Astrocyte of the spinal cord (primary cell): ENCODE data around the gene DYNC1LI2.

ENCODE experiments used
- DNase-seq: peaks from one replicate; pipeline ENCODE4 v3.0.0; 2011; ENCODE audit warnings: low read depth, low spot score
- H3K4me3 ChIP-seq: 2 replicates; pipeline ENCODE4 v1.5.1; 2011; ENCODE audit warnings: low read depth, mild to moderate bottlenecking, low read length, moderate library complexity
- CTCF ChIP-seq: IDR thresholded peaks from 2 replicates; pipeline ENCODE4 v1.5.1; 2012; ENCODE audit warnings: low read depth, mild to moderate bottlenecking, low read length, inconsistent platforms
- in situ Hi-C: cut with HindIII; loops from 2 replicates; pipeline ENCODE4 v1.10.0; 2017; ENCODE audit warnings: low sequenced_read_pairs

Gene DYNC1LI2

GRCh38 chr16:66714062-66714461 lies 37.3 kb downstream of the DYNC1LI2 start:
- no peak for DNase-seq
- H3K4me3 ChIP-seq, result no peak overlapping the region
- in situ Hi-C loops, result no loop called here
- no peak for TF ChIP-seq CTCF

GRCh38 chr16:66713076-66713475 lies 38.3 kb downstream of the DYNC1LI2 start:
- H3K4me3 ChIP-seq, result no peak overlapping the region
- in situ Hi-C loops, result no loop called here
- no peak for DNase-seq

GRCh38 chr16:66712512-66712911 lies 38.9 kb downstream of the DYNC1LI2 start:
- no peak for DNase-seq
- in situ Hi-C loops, result no loop called here
- no peak for TF ChIP-seq CTCF
- no peak overlapping the region for H3K4me3 ChIP-seq

More at GRCh38 chr16:66713076-66713475, 38.3 kb downstream of the DYNC1LI2 start:
- no peak for TF ChIP-seq CTCF

GRCh38 chr16:66711581-66711980 lies 39.8 kb downstream of the DYNC1LI2 start:
- no peak overlapping the region for H3K4me3 ChIP-seq
- in situ Hi-C loops, result no loop called here
- TF ChIP-seq CTCF, result no peak
- DNase-seq, result no peak

GRCh38 chr16:66706506-66706880 lies 44.9 kb downstream of the DYNC1LI2 start:
- in situ Hi-C loops, result no loop called here
- DNase-seq, result peak; percentile 13
- H3K4me3 ChIP-seq, result no peak overlapping the region
- no peak for TF ChIP-seq CTCF

- in situ Hi-C loops, result no loop called here
- H3K4me3 ChIP-seq, result no peak overlapping the region
- peak; percentile 29 for DNase-seq
- no peak for TF ChIP-seq CTCF
Observed at GRCh38 chr16:66705790-66706505, 45.5 kb downstream of the DYNC1LI2 start.
